Natural killer cell (primary cell): ENCODE measurements around the gene FRMD3. TPM values are rescaled to one million over a fixed set of nuclear protein-coding genes. Genes with fewer than 3 reads are reported as not detected.

ENCODE experiments used
- ATAC-seq, 3 donors: fragments of 150-1000 bp in 2 of 3; fragments of 200-7000 bp in 1 of 3; cut with Tn5 transposase; 1 replicate in 1 of 3; 2 replicates in 2 of 3; pipeline ENCODE4 v1.10.0; 2021; ENCODE audit warnings: mild to moderate bottlenecking in 2 of 3, moderate library complexity in 2 of 3
- DNase-seq, 2 donors: peaks; one replicate each; pipeline versions ENCODE4 v3.0.0 to v3.0.0-alpha.2; 2013 to 2021; ENCODE audit warnings: mixed read lengths in 1 of 2
- H3K27ac ChIP-seq: one replicate; pipeline ENCODE4 v1.5.1; 2013; ENCODE audit warnings: mild to moderate bottlenecking, low read length
- H3K27me3 ChIP-seq: one replicate; pipeline ENCODE4 v1.6.1; 2013; ENCODE audit warnings: low read length; ENCODE audit not compliant: control insufficient read depth, insufficient read depth
- H3K36me3 ChIP-seq: one replicate; pipeline ENCODE4 v1.6.1; 2013; ENCODE audit warnings: low read length; ENCODE audit not compliant: control insufficient read depth, insufficient read depth
- H3K4me1 ChIP-seq: one replicate; pipeline ENCODE4 v1.6.1; 2013; ENCODE audit warnings: low read length; ENCODE audit not compliant: control insufficient read depth, insufficient read depth
- H3K4me3 ChIP-seq: one replicate; pipeline ENCODE4 v1.5.1; 2013; ENCODE audit warnings: low read length
- H3K9me3 ChIP-seq: one replicate; pipeline ENCODE4 v1.6.1; 2013; ENCODE audit warnings: low read length; ENCODE audit not compliant: control insufficient read depth, insufficient read depth
- H3K27ac Mint-ChIP-seq, 2 donors: one replicate each; pipeline ENCODE4 v1.8.0; 2022; ENCODE audit warnings: mild to moderate bottlenecking in 2 of 2, mixed read lengths in 2 of 2, moderate library complexity in 1 of 2
- H3K27me3 Mint-ChIP-seq, 2 donors: one replicate each; pipeline ENCODE4 v1.8.0; 2022; ENCODE audit warnings: low read depth in 2 of 2, mixed read lengths in 2 of 2
- H3K36me3 Mint-ChIP-seq: one replicate; pipeline ENCODE4 v1.8.0; 2022; ENCODE audit warnings: mixed read lengths
- H3K4me1 Mint-ChIP-seq, 2 donors: one replicate each; pipeline ENCODE4 v1.8.0; 2022; ENCODE audit warnings: mixed read lengths in 2 of 2
- H3K4me3 Mint-ChIP-seq: one replicate; pipeline ENCODE4 v1.8.0; 2022; ENCODE audit warnings: mild to moderate bottlenecking, moderate library complexity, mixed read lengths
- H3K9me3 Mint-ChIP-seq, 2 donors: one replicate each; pipeline ENCODE4 v1.8.0; 2022; ENCODE audit warnings: mixed read lengths in 2 of 2
- WGBS: methylation state at CpG from one replicate; pipeline ENCODE4 v1.1.7; 2013; ENCODE audit warnings: missing lambda C conversion rate; ENCODE audit not compliant: insufficient coverage; 5-methylcytosine and 5-hydroxymethylcytosine counted together
- intact Hi-C: fragments of 100-400 bp; cut with micrococcal nuclease; formaldehyde crosslinking; loops from one replicate; pipeline ENCODE4 v1.14.2; 2022
- total RNA-seq, 4 donors: library from RNA; stranded (reverse); fragments of 120-200 nt in 1 of 4; gene quantifications; one replicate each; pipeline versions ENCODE4 v1.2.3 to v1.2.4, GENCODE V29; 2013 to 2022
- TF ChIP-seq, protein P1 (sequence below): fragments of 200-600 bp; IDR thresholded peaks from one replicate; pipeline ENCODE4 v1.8.0; 2022; ENCODE audit warnings: antibody characterized with exemption

FRMD3 gene
- total RNA-seq, 3 donors from 2014 or later (not counting 1 experiment from before 2014, with no cell fraction given) = 1.2 to 2.4 (median 2.1) TPM

DNA sequence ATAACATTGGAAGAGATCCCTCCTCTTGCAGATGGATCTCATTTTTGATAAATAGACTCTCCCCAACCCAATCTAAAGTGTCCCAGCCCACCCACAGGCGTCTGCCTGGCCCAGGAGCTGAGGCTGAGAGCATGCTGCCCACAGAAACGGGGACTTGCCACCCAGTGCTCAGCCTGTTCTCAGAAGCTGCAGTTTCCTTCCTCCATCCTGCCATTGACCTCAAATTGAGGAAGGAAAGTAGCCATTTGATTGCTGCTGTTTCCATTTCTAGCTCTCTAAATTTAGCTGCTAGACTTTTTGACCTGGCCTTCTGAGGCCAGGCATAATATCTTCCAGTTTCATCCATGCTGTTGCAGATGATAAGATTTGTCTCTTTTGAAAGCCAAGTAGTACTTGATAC, 31.1 kb upstream of the FRMD3 start:
- WGBS = 0% methylated on average over 2 of the region's 2 CpGs
- TF ChIP-seq, protein P1, sequence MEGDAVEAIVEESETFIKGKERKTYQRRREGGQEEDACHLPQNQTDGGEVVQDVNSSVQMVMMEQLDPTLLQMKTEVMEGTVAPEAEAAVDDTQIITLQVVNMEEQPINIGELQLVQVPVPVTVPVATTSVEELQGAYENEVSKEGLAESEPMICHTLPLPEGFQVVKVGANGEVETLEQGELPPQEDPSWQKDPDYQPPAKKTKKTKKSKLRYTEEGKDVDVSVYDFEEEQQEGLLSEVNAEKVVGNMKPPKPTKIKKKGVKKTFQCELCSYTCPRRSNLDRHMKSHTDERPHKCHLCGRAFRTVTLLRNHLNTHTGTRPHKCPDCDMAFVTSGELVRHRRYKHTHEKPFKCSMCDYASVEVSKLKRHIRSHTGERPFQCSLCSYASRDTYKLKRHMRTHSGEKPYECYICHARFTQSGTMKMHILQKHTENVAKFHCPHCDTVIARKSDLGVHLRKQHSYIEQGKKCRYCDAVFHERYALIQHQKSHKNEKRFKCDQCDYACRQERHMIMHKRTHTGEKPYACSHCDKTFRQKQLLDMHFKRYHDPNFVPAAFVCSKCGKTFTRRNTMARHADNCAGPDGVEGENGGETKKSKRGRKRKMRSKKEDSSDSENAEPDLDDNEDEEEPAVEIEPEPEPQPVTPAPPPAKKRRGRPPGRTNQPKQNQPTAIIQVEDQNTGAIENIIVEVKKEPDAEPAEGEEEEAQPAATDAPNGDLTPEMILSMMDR = no peak

DNA sequence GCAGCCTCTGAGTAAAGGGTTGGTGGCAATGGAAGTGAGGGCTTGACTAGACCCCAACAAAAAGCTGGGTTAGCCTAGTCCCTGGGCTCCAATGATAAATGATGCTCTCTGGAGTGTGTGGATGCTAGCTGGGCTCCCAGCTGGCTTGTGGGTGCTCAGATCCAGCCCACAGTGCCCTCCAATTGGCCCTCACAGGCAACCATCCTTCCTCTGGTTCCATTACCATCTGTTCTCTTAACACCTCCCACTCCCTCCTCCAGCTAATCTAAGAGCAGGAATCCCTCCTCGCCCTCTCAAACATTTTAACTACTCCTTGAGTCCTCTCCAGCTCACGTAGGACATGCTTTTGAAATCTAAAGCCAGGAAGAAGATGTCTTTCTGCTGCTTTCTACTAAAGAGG, 25.2 kb upstream of the FRMD3 start:
- 93% methylated on average over 2 of the region's 2 CpGs for WGBS
- Mint-ChIP-seq H3K27me3 (peaks cover 0 to 5% of the 10 kb centered on the region in 2 donors), H3K4me3 (no peak overlapping the region), H3K4me1 (no peaks in the 10 kb centered on the region), H3K36me3 (no peaks in the 10 kb centered on the region), H3K27ac (no peak overlapping the region), H3K9me3 (no peaks in the 10 kb centered on the region)
- H3K36me3 ChIP-seq = no peaks in the 10 kb centered on the region
- H3K9me3 ChIP-seq = no peaks in the 10 kb centered on the region
- intact Hi-C loops = no loop called here
- TF ChIP-seq, protein P1 = no peak
- H3K4me1 ChIP-seq = no peaks in the 10 kb centered on the region
- no peak for DNase-seq
- no peak overlapping the region for H3K27ac ChIP-seq
- ATAC-seq = no peak
- no peaks in the 10 kb centered on the region for H3K27me3 ChIP-seq
- H3K4me3 ChIP-seq = no peak overlapping the region

More for the DNA sequence above, 31.1 kb upstream of the FRMD3 start:
- H3K4me3 ChIP-seq = no peak overlapping the region
- Mint-ChIP-seq H3K4me1 (no peaks in the 10 kb centered on the region), H3K9me3 (no peaks in the 10 kb centered on the region), H3K27me3 (peaks cover 0 to 3% of the 10 kb centered on the region in 2 donors), H3K4me3 (no peak overlapping the region), H3K27ac (no peak overlapping the region), H3K36me3 (no peaks in the 10 kb centered on the region)
- DNase-seq = no peak
- H3K4me1 ChIP-seq = no peaks in the 10 kb centered on the region
- no peaks in the 10 kb centered on the region for H3K9me3 ChIP-seq
- intact Hi-C loops = no loop called here
- ATAC-seq = no peak
- H3K27me3 ChIP-seq = no peaks in the 10 kb centered on the region
- H3K36me3 ChIP-seq = no peaks in the 10 kb centered on the region
- no peak overlapping the region for H3K27ac ChIP-seq

DNA sequence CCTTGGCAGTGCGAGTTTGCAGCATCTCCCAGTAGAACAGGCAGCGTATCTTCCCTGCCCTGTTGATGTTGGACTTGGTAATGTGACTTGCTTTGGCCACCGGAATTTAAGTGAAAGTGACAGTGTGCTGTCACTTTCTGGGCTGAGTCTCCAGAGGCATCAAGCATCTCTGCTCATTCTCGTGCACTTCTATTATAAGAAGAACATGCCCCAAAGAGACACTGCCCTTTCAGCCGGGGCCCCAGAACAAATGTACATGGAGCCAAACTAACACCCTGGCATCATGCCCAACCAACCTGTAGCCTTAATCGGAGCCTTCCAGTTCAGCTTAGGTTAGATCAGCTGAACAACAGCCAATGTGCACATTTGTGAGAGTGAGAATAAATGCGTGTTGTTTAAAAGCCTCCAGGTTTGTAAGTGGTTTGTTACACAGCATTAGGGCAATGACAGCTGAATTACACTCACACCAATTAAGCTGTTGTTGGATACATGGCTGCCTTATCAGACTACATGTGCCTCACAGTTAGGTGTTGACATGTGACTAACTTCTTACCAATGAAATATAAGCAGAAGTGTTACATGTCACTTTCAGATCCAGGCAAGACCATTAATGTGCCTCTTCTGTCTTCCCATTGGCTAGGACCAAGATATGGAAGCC, 22.1 kb upstream of the FRMD3 start:
- Histone ChIP-seq H3K27me3 (no peaks in the 10 kb centered on the region), H3K36me3 (no peaks in the 10 kb centered on the region), H3K4me1 (no peaks in the 10 kb centered on the region), H3K9me3 (no peaks in the 10 kb centered on the region), H3K4me3 (no peak overlapping the region), H3K27ac (no peak overlapping the region)
- 98% methylated on average over 6 of the region's 7 CpGs for WGBS
- Mint-ChIP-seq H3K27me3 (peaks cover 0 to 5% of the 10 kb centered on the region in 2 donors), H3K4me1 (no peaks in the 10 kb centered on the region), H3K27ac (no peak overlapping the region), H3K36me3 (no peaks in the 10 kb centered on the region), H3K4me3 (no peak overlapping the region), H3K9me3 (no peaks in the 10 kb centered on the region)
- TF ChIP-seq, protein P1 = no peak
- DNase-seq (no peak), ATAC-seq (no peak)
- intact Hi-C loops = no loop called here

DNA sequence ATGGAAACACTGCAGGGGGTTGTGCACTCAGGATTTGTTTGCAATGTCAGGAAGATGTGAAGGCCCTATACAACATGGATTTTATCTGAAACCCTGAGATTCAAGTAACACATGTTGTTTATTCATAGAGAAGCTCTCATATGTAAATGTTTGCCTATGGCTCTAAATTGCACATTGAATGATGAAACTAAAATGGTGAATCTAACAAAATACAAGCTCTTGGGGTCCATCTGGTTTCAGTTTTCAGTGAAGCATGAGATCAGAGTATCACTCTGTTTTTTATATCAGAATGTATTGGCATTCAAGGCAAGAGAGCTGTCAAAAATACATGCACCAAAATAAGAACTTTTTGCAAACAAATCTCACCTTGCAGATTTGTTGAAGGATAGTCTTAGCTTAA, 19.6 kb upstream of the FRMD3 start:
- DNase-seq (no peak), ATAC-seq (no peak)
- H3K4me3 Mint-ChIP-seq = no peak overlapping the region
- no peaks in the 10 kb centered on the region for H3K27me3 ChIP-seq
- no peaks in the 10 kb centered on the region for H3K36me3 ChIP-seq
- H3K36me3 Mint-ChIP-seq = peaks cover 11% of the 10 kb centered on the region
- H3K9me3 Mint-ChIP-seq = no peaks in the 10 kb centered on the region
- intact Hi-C loops = no loop called here
- no peak overlapping the region for H3K4me3 ChIP-seq
- peaks cover 5 to 15% of the 10 kb centered on the region in 2 donors for H3K27me3 Mint-ChIP-seq
- TF ChIP-seq, protein P1 = no peak
- no peaks in the 10 kb centered on the region for H3K4me1 ChIP-seq
- H3K9me3 ChIP-seq = no peaks in the 10 kb centered on the region
- H3K27ac Mint-ChIP-seq = no peak overlapping the region
- H3K27ac ChIP-seq = no peak overlapping the region
- no peaks in the 10 kb centered on the region for H3K4me1 Mint-ChIP-seq
